ENCODE results near the gene TANGO6.

GRCh38 chr16:69133373-69133954, 290.1 kb downstream of the TANGO6 start:
- TF ChIP-seq CTCF (IDR thresholded peaks at IDR 0.05) (no peak), EP300 (IDR thresholded peaks at IDR 0.05) (no peak), POLR2A (IDR thresholded peaks at IDR 0.05) (no peak)

All from ovary (tissue), 3 donors.